ELR (cell line): ENCODE results near the gene MYO16.
"Not testable (repeated sequence)": the region's sequence is repeated elsewhere in the genome, so short reads cannot be mapped to it uniquely, and the experiment has no call there.

ENCODE experiments used
- DNase-seq: peaks from one replicate; pipeline ENCODE4 v3.0.0-alpha.2; 2015; ENCODE audit warnings: low read depth

Gene MYO16

DNA sequence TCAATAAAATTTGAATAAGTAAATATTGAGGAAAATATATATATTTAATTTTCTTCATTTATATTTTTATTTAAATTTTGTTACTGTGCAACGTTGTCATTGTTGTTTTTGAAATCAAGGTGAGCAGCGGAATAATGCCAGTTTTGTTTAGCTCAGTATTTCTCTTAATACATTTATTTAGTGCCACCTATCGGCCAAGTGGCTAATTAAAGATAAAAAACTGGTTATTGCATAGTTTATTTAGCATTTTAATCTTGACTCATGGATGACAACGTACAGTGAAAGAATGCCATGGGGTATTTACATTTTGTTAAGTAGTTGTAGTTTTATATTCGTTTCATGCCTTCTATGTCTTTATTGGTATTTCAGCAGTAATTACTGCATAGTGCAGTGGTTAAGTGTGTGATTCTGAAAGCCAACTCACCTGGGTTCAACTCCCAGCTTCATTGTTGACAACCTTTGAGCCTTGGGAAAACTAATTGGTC is 265.9 kb downstream of the MYO16 start:
- peak; percentile 75 for DNase-seq

DNA sequence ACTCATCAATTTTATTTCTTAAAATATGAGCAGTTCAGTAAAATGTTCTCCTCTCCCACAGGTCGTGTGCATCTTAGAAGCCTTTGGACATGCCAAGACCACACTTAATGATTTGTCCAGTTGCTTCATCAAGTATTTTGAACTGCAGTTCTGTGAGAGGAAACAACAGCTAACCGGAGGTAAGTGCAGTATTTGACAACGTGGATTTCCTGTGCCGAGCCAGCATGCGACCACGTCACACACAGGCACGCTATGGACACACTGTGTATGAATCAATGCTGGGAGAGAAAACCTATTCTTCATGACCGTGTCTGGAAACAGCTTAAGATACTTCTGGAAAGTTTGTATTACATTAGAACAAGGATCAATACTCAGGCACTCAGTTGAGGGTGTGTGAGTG is 268.5 kb downstream of the MYO16 start:
- DNase-seq = peak; percentile 2

DNA sequence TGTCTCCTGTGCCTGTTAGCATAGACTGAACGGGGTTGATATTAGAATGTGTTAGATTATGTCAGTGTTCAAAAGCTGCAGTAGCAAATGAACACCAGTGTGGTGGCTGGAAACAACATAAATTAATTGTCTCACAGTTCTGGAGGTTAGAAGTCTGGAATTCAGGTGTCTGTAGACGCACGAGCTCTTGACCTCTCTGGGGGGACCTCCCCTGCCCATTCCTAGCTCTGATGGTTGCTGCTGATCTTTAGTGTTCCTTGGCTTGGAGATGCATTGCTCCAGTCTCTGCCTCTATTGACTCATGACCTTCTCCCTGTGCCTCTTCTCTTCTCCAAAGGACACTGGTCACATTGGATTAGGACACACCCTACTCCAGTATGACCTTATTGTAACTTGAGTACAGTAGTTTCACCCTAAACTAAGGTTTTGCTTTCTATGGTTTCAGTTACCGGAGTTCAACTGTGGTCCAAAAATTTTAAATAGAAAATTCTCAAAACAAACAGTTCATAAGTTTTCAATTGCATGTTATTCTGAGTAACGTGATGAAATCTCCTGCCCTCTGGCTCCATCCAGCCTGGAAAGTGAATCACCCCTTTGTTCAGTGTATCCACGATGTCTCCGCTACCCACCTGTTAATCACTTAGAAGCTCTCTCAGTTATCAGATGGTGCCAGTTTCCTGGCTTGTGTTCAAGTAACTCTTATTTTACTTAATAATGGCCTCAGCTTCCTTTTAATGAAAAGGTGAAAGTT is 273.2 kb downstream of the MYO16 start:
- peak; percentile 16 for DNase-seq

DNA sequence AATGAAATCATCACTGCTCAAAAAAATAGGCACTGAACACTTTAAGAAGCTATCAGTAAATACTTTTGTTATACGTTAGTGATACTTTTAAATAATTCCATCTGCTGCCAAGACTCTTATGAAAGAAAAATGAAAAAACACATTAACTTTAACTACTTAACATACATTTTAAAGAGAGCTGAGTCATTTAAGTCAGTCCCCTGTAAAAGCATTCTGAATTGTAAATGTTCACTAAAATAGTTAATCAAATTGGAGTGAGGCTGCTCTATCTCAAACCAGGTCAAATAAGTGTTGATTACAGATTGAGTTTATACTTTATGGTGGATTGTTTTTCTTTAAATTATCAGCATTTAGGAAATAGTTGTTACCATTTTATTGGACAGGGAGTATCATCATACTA is 274.2 kb downstream of the MYO16 start:
- DNase-seq = no peak

DNA sequence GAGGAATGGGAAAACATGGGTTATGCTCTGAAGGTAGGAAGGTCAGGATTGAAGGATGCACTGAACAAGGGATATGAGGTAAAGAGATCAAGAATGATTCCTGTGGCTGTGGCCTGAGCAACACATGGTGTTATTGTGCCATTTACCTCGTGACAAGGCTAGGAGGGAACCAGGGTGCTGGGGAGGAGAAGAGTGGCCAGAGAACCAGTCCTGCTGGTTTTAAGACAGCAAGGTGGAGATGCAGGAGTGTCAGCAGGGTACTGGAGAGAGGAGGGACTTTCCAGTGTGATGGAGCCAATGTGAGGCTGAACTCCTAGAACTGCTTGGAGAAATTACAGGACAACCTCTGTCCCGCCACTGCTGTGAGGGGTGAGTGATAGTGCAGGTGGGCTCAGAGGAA is 282.4 kb downstream of the MYO16 start:
- DNase-seq = no peak

DNA sequence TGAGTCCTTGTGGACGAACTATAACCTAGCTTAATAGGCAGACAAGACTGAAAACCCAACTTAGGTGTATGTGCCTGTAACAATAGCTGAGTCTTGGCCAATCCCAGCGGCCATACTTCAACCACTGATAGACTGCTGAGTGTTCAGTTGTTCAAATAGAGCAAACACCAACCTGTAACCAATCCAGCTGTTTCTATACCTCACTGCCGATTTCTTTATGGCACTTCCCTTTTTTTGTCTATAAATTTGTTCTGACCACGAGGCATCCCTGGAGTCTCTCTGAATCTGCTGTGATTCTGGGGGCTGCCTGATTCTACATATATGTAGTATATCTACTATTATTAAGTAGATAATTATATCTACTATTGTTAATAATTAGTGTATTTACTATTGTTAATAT is 284.3 kb downstream of the MYO16 start:
- DNase-seq = not testable (repeated sequence)

DNA sequence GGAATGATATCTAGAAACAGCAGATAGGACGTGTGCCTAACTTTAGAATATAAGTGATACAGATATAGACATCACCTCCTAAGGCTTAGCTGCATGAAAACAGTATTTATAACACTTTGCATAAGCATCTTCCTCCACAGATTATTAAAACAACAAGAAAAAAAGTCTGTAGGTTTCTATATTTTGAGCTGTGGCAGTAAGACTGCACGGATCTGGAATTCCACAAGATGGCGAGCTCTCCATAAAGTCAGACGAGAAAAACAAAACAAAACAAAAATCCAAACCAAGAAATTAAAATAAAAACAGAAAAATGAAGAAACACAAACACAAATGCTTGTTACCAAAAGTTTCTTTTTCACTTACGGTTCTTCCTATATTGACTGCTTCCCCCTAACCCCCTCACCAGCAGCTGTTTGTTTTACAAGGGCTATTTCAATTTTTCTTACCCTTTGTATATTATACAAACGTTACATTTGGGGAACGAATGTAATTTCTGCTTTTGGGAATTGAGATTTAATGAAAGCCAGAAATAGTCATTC is 285.8 kb downstream of the MYO16 start:
- DNase-seq = peak; percentile 53

DNA sequence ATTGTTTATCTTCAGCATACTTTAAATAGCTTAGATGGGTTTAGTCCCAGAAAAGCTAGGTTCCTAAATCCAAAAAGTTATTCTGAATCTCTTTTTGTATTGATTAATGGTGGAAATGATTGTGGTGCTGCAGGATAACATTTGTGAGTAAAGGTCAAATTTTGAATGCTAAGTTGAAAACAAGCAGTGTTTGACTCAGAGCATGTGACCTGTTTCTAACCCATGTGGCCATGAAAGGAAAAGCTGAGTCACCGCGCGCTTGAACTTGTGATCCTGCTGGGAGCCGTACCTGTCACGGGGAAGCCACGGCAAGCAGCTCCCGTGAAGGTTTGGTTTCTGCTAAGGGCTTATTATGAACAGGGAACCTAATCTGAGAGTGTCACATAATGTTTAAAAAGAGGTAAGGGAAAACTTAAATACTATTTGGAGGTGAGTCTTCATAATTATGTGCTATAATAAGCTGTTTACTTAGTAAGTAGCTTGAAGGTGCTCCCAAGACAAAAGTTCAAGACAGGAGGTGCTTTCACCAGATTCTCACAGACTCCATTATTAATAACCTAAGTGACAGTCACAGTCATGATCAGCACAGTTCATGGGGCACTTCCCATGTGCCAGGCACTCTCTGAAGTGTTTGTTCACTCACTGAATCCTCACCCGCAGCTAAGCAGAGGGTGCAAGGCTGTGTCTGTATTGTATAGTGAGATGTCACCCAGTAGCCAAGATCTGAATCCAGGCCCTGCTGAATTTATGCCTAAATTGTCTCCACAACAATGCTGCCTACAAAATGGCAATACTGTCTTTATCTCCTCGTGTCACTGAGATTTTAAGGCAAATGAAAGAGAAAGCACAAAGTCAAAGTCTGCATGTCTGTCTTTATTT is 286.5 kb downstream of the MYO16 start:
- DNase-seq = peak; percentile 89

DNA sequence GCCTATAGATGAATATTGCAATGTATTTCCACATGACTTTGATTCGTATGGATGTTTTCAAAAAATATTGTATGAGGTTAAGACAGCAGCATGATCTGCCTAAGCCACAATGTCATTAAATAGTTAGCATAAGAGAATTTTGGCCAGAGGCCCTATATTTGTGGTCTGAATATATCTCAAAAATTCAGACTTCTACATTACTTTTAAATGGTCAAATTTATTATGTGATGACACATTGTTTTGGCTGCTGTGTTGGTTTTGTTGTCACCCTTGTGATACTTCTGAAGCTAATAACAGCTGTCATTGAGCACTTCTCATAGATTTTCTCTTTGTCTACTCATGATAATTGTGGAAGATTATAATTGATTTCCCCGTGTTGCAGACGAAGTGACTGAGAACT is 288.2 kb downstream of the MYO16 start:
- DNase-seq = peak; percentile 16

DNA sequence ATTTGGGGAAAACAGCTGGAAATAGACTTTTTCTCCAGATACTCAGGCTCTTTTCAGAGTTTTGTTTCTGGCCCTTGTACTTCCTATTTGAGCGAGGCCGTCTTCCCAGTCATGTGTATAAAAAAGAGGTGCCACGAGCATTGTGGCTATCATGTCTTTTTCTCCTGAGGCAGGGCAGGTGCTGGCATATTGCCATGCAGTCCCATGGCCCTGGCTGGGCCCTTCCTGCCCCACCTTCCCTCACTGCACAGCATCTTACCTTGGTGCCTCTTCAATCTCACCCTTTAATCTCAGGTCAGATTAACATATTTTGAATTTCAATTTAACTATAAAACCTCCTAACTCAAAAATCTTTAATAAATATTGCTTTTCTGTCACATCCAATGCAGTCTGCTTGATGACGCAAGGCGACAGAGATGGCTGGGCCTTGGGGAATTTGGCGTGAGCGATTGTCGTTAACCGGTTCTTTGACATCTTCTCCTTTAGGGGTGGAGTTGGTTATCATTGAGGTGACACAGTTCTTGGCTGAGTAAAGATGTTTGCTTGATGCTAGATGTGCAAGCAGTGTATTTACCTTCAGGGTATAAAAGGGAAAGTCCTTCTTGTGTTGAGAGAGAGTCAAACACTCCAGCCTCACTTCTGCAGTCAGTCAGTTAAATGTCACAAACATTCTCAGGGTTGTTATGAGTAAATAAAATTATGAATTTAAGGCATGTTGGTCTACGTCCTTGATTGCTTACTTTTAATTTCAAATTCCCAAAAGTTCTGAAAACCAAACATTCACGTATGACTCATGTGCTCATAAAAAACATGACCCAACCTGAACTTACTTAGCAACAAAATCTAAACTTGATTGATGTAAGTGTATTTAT is 289.9 kb downstream of the MYO16 start:
- peak; percentile 30 for DNase-seq

DNA sequence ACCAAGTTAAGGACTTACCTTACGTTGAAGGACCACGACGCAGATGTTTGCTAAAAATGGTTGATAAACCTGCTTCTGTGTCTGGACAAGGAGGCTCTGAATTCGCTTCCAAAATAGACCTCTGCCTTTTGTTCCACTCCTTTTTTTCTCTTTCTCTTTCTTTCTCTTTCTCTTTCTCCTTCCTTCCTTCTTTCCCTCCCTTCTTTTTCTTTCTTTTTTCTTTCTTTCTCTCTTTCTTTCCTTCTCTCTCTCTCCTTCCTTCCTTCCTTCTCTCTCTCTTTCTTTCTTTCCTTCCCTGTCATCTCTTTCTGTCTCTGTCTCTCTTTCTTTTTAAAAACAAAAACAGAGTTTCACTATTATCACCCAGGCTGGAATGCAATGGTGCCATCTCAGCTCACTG is 290.7 kb downstream of the MYO16 start:
- DNase-seq = no peak

DNA sequence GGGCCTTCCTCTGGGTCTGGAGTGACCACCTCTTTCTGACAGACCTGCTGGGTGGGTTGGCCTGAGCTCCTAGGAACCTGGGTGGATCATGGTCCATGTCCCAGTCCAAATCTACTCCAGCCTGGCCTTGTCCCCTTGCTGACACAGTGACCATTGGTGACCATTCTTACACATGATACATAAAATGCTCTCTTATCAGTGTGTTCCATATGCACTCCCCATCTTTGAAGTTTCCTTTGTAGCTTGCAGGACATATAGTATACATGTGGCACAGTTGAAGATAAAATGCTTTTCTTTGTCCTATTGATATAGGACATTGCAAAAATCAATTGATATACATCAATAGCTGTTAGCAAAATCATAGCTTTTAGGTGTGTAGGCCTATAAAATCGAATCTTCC is 291.8 kb downstream of the MYO16 start:
- DNase-seq = no peak

DNA sequence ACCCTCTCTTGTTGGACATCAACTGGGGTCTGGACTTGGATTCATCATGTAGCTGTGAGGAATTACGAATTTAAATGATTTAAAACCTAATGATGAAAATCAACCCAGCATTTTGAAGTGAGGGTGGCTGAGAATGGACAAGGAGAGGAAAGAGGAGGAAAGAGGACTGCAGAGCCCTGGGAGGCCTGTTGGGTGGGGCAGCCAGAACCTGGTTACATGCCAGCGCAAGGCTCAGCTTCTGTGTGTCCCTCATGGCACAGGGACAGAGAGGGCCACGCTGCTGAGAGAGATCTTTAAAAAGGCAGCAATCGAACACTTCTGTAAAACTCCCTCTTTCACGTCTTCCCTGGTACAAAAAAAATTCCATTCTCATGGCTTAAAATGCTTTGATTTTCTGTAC is 292.7 kb downstream of the MYO16 start:
- no peak for DNase-seq

DNA sequence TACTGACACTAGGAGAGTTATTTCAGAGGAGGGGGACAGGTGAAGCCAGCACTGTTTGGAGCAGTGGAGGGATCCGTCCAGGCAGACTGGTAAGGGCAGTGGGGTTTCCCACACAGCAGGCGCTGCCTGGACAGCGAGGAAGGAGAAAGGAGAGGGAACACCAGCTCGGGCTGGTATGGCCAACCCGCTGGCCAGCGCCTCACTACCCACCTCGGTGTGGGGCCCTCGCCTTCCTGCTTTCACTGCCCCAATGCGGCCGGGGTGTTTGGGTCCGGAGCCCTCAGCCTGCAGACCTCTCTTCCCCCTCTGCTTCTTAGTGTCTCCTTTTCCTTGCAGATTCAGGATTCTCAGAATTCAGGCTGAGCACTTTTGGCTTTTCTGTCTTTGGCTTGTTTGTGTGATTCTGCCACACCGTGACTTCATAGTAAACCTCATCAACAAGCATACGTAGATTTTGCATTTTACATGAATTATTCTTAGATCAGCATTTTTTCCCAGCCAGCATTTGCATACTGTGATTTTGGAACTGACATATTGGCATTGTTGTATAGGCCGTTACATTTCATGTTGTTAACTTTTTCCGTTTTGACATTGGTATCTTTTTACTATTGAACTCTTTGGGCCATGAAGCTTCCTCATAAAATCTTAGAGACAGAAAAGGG is 294.1 kb downstream of the MYO16 start:
- DNase-seq = no peak

DNA sequence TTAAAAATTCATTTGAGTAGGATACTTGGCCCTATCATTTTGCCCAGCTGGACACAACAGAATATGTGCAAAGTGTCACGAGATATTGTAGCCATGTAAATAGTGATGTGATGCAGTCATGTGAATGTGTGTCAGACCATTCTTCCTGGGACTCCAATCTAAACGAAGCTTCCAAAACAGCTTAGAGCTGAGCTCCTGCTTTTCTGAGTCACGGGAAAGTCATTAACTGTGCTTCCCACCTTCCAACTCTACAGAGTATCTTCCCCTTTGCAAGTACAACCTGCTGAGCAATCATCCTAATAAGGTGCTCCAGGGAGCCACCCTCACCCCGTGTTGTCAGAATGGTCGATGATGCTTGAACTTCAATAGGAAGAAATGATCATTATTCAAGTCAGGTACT is 294.7 kb downstream of the MYO16 start:
- DNase-seq = peak; percentile 46

DNA sequence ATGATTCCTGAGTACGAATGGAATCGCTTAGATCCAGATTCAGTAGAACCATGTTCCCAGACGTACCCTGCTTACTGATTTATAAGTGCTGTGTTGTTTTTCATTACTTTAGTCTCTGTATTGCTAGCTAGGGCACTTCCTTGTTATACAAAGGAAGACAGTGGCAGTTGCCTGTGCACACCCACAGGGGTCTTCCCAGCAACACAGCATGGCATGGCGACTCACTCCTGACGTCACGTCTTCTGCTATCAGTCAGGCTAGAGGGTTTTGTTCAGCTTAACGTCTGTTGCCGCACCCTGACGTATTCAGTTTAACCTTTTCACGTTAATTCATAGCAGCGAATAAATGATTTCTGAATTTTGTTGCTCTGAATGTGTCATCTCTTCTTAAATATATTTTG is 295.1 kb downstream of the MYO16 start:
- DNase-seq = no peak

DNA sequence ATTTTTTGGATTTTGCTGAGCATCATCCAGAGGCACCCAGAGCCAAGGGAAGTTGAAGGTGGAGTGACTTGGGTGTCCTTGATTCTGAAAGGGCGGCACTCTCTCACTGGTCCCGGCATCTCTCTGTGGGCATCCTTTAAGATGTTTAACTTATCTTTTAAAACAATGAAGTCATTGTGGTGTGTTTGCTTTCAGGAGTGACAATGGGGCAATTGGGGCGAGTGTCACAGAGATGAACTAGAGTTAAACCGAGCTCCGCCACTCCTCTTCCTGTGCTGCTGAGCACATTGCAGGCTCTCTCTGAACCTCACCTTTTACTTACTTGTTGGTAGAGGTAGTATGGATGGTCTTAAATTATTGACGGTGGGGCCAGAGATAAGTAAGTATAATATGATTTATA is 295.7 kb downstream of the MYO16 start:
- no peak for DNase-seq

DNA sequence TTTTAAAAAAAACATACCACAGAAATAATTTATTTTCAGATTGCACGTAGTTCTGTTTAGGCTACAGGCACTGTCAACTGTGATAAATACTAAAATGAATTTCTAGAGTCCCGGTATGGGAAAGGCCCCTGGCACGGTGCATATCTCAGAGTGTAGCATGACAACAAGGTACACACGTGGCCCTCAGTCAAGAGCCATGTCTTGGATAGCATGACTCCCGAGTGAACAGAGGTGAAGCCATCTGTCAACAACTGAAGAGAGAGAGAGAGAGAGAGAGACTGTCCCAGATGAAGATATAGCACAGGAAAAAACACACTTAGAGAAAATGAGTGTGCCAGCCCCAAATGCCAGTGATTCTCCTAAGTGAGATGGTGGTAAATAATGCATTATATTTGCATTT is 297.5 kb downstream of the MYO16 start:
- DNase-seq = no peak

DNA sequence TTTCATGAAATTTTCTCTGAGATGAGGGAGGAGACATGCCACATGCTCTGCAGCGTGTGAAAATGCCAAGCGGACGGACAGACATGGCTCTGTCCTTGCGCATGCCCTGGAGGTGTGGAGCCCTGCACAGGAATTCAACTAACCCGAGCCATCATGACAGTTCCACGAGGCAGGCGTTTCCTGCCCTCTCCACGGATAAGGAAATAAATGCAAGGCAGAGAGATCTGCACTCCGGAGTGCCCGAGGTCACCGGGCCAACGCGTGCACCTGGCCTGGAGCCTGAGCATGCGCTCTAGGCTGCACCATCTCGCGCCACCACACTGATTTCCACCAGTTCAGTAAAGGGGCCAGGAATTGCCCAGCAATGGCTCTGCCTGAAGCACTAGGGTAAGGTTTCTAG is 298.2 kb downstream of the MYO16 start:
- DNase-seq = no peak

DNA sequence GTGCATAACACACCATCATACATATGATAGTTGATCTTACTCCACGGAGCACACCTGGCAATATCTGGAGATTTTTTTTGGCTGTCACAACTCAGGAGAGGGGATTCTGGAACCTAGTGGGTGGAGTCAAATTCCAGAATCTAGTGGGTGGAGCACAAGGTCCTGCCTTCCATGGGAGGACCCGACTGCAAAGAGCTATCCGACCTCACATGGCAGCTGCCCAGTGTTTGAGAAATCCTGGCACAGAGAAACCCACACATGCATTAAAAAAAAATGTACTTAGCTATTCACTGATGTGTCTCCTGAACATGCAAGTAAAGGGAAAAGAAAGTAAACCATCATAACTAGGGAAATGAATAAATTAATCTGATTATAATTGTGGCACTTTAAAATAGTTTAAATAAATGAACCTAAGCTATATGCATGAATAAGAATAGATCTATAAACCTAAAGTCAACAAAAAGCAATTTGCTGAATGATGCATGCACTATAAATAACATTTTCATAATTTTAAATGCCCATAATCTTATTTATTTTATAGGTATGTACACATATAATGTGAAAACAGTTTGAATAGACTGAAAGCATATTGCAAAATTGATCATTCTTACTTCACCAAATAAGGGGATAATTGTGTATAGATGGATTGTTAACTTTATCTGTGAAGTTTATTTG is 300.3 kb downstream of the MYO16 start:
- DNase-seq = no peak

DNA sequence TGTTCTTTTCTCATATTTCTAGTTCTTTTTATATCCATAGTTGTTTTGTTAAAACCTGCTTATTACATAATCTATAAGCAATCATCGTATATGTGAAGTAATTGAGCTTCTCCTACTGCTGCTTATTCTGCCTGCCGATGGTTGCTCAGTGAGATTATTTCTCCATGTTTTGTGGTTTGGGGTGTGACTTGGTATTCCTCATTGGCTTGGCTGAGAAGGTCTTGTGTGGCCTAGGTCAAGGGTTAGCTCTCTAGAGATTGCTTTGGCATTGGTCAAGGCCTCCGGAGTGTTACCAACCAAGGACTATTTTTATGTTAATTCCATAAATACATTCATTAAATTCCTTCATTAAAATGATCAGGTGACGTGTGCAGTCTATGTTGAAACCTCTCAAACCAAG is 302.8 kb downstream of the MYO16 start:
- DNase-seq = no peak
